HCT116 (cell line): ENCODE data around the gene CT47C1.
"Not testable (repeated sequence)": the region's sequence is repeated elsewhere in the genome, so short reads cannot be mapped to it uniquely, and the experiment has no call there.

Experiments used
- EZH2phosphoT487 ChIP-seq: fragments of 200-600 bp; IDR thresholded peaks from 2 replicates; pipeline ENCODE4 v1.6.1; 2018; ENCODE audit warnings: antibody characterized with exemption, borderline replicate concordance
- POLR2AphosphoS5 ChIP-seq: IDR thresholded peaks from 2 replicates; pipeline ENCODE4 v1.6.1; 2011; ENCODE audit warnings: mild to moderate bottlenecking, low read depth, low read length, moderate library complexity
- SIN3A ChIP-seq: IDR thresholded peaks from 2 replicates; pipeline ENCODE4 v1.6.1; 2012; ENCODE audit warnings: low read depth
- SP1 ChIP-seq: IDR thresholded peaks from 2 replicates; pipeline ENCODE4 v1.6.1; 2012; ENCODE audit warnings: low read depth
- TF ChIP-seq, protein P1 (sequence below), 3 experiments: fragments of 200-600 bp in 1 of 3; sonication (generic) in 1 of 3; IDR thresholded peaks in 2 of 3; conservative IDR thresholded peaks in 1 of 3; 2 replicates each; pipeline ENCODE4 v1.5.1; 2012 to 2017; ENCODE audit warnings: low read depth in 2 of 3, low read length in 2 of 3, antibody characterized with exemption in 1 of 3, borderline replicate concordance in 1 of 3, control low read depth in 1 of 3, mild to moderate bottlenecking in 1 of 3, mixed read lengths in 1 of 3, mixed run types in 1 of 3, moderate library complexity in 1 of 3; ENCODE audit not compliant: insufficient read depth in 1 of 3

DNA sequence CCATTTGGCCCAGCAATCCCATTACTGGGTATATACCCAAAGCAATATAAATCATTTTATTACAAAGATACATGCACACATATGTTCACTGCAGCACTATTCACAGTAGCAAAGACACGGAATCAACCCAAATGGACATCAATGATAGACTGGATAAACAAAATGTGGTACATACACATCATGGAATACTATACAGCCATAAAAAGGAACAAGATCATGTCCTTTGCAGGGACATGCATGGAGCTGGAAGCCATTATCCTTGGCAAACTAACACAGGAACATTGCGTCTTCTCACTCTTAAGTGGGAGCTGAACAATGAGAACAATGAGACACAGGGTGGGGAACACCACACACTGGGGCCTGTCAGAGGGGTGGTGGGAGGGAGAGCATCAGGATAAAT, 46.4 kb upstream of the CT47C1 start:
- TF ChIP-seq, protein P1, sequence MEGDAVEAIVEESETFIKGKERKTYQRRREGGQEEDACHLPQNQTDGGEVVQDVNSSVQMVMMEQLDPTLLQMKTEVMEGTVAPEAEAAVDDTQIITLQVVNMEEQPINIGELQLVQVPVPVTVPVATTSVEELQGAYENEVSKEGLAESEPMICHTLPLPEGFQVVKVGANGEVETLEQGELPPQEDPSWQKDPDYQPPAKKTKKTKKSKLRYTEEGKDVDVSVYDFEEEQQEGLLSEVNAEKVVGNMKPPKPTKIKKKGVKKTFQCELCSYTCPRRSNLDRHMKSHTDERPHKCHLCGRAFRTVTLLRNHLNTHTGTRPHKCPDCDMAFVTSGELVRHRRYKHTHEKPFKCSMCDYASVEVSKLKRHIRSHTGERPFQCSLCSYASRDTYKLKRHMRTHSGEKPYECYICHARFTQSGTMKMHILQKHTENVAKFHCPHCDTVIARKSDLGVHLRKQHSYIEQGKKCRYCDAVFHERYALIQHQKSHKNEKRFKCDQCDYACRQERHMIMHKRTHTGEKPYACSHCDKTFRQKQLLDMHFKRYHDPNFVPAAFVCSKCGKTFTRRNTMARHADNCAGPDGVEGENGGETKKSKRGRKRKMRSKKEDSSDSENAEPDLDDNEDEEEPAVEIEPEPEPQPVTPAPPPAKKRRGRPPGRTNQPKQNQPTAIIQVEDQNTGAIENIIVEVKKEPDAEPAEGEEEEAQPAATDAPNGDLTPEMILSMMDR (IDR thresholded peaks at IDR 0.05 in 2 of 3, conservative IDR thresholded peaks at IDR 0.05 in 1 of 3; ENCODE audit: borderline replicate concordance in 1 of 3, insufficient read depth in 1 of 3, low read depth in 2 of 3, low read length in 2 of 3): not testable (repeated sequence)
- TF ChIP-seq SP1, POLR2AphosphoS5, EZH2phosphoT487, SIN3A: not testable (repeated sequence)
